ENCODE measurements around the gene HBP1. TPM values are rescaled to one million over a fixed set of nuclear protein-coding genes. Genes with fewer than 3 reads are reported as not detected.
A peak's percentile ranks its signal among the peaks of the same experiment; 100 is the strongest.

Gene HBP1
- total RNA-seq, 2 experiments from 2014 or later: 9.3 to 18.1 TPM

DNA sequence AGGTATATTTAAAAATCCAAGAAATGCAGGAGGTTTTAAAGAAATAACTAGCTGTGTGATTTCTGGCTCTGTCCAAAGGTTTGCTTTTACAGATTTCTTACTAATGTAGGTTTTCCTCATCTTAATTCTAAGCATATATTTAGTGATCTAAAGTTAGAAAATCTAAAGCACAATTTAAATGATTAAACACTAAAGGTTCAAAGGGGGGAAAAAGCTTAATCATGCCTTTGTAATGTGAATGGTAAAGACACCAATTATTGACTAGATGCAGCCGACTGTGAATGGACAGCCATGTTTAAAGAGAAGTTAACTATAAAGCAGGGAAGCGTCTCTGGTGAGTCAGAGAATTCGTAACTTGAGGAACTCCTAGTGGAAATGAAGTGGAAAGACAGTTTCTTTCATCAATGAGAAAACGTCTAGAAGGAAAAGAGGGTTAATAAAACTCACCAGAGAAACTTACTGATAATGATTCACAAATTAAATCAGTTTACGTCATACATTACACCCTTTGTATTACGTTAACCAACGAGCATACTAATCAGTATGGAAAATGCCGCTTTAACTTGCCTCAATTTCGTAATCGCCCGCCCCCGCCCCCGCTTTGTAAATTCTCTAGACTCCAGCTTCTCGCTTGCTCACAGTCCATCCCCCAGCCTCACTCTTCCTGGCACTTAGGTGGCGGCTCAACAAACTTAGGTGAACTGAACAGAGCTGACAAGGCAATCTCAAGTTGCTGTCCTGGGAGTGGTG, 1.1 kb upstream of the HBP1 start:
- H3K9me2 ChIP-seq (ENCODE audit: insufficient read depth, low read length): no peaks in the 10 kb centered on the region
- H3K4me1 ChIP-seq (ENCODE audit: insufficient read depth, low read length, poor library complexity, severe bottlenecking): peaks cover 7% of the 10 kb centered on the region
- peak overlapping the region; percentile 98 for H3K4me2 ChIP-seq (ENCODE audit: low read length)
- no peaks in the 10 kb centered on the region for H3K9me3 ChIP-seq (ENCODE audit: low read length)
- DNase-seq (ENCODE audit: low spot score): peak; percentile 72
- TF ChIP-seq, protein P1, sequence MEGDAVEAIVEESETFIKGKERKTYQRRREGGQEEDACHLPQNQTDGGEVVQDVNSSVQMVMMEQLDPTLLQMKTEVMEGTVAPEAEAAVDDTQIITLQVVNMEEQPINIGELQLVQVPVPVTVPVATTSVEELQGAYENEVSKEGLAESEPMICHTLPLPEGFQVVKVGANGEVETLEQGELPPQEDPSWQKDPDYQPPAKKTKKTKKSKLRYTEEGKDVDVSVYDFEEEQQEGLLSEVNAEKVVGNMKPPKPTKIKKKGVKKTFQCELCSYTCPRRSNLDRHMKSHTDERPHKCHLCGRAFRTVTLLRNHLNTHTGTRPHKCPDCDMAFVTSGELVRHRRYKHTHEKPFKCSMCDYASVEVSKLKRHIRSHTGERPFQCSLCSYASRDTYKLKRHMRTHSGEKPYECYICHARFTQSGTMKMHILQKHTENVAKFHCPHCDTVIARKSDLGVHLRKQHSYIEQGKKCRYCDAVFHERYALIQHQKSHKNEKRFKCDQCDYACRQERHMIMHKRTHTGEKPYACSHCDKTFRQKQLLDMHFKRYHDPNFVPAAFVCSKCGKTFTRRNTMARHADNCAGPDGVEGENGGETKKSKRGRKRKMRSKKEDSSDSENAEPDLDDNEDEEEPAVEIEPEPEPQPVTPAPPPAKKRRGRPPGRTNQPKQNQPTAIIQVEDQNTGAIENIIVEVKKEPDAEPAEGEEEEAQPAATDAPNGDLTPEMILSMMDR (conservative IDR thresholded peaks at IDR 0.05; ENCODE audit: low read length): peak; percentile 70
- no peak for TF ChIP-seq EZH2phosphoT487 (IDR thresholded peaks at IDR 0.05; ENCODE audit: borderline replicate concordance, low read depth, low read length)
- peak overlapping the region; percentile 75 for H3K4me3 ChIP-seq (ENCODE audit: low read depth, low read length, poor library complexity, severe bottlenecking)
- intact Hi-C loops (cut with micrococcal nuclease; ENCODE audit: unreplicated experiment): loop anchor here (1.0 to 10.0 kb wide), 6 partner anchors 75 to 883 kb away; partner anchors contain the start of gene NAMPT
- peak overlapping the region; percentile 97 for H2AFZ ChIP-seq (ENCODE audit: low read length)
- BruUV-seq (replicated peaks): no TSS peak
- peaks cover 27% of the 10 kb centered on the region for H3K79me2 ChIP-seq (ENCODE audit: insufficient read depth, low read depth, low read length)
- 0 out of 2 replicates have a peak, but pooled peaks cover 4% of the 10 kb centered on the region for H3K36me3 ChIP-seq (ENCODE audit: insufficient read depth, low read length)
- POLR2A ChIA-PET: interaction anchor here (0.6 to 1.9 kb wide), 20 partner anchors 14 to 627 kb away, joined by 3 to 9 read pairs (median 4); no protein-coding TSS in a partner anchor
- H3K27ac ChIP-seq (ENCODE audit: low read depth, low read length, poor library complexity, severe bottlenecking): peak overlapping the region; percentile 69
- H4K20me1 ChIP-seq (ENCODE audit: insufficient read depth, low read length): no peaks in the 10 kb centered on the region
- CTCF ChIA-PET (ENCODE audit: unreplicated experiment): interaction anchor here (0.5 to 0.9 kb wide), 3 partner anchors 220 to 1148 kb away, joined by 3 to 9 read pairs (median 3); no protein-coding TSS in a partner anchor

DNA sequence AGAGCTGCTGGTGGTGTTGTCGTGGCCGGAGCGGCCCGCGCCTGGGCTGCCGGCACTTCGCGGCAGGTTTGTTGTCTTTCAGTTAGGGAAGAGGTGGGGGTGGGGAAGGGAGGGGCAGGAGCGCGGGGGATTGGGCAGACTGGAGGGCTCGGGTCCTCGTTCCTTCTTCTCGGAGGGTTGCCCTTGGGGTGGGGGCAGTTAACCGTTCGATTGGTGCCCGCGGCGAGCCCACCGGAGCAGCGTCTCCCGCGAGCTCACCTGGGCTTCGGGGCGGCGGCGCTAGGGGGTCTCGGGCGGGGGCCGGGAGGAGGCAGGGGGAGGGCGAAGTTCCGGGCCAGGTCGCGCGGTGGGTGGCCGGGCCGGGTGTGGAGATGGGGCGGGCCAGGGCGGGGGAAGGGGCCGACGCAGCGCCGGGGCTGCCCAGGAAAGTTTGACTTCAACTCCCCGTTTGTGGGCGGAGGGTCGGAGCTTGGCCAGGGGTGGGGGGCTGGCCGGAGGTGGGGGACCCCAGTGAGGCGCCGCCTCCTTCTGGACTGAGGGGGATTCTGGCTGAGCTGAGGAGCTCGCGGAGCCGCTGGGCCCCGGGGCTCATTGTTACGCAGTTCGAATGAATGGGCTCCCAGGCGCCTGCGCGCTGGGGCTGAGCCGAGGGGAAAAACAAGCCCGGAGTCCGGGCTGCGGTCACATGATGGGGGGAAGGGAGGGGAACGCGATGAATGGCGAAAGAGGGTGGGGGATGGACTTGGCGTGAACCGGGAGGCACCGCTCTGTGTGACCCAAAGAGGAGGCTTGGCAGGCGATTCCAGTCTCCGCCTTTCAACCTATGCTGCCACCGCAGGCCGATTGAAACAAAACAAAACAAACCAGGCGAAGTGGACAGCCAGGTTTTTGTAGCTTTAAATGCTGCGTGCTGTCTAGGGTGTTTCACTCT, 582 bp downstream of the HBP1 start:
- TF ChIP-seq, protein P1 (conservative IDR thresholded peaks at IDR 0.05; ENCODE audit: low read length): peak; percentile 42
- TF ChIP-seq EZH2phosphoT487 (IDR thresholded peaks at IDR 0.05; ENCODE audit: borderline replicate concordance, low read depth, low read length): no peak
- Histone ChIP-seq H3K4me3 (ENCODE audit: low read depth, low read length, poor library complexity, severe bottlenecking) (peak overlapping the region; percentile 80), H3K36me3 (ENCODE audit: insufficient read depth, low read length) (0 out of 2 replicates have a peak, but pooled peaks cover 4% of the 10 kb centered on the region), H3K79me2 (ENCODE audit: insufficient read depth, low read depth, low read length) (peaks cover 42% of the 10 kb centered on the region), H2AFZ (ENCODE audit: low read length) (peak overlapping the region; percentile 87), H3K9me3 (ENCODE audit: low read length) (no peaks in the 10 kb centered on the region), H3K9me2 (ENCODE audit: insufficient read depth, low read length) (no peaks in the 10 kb centered on the region), H3K4me1 (ENCODE audit: insufficient read depth, low read length, poor library complexity, severe bottlenecking) (peaks cover 20% of the 10 kb centered on the region), H4K20me1 (ENCODE audit: insufficient read depth, low read length) (no peaks in the 10 kb centered on the region), H3K27ac (ENCODE audit: low read depth, low read length, poor library complexity, severe bottlenecking) (peak overlapping the region; percentile 70), H3K4me2 (ENCODE audit: low read length) (peak overlapping the region; percentile 93)
- ChIA-PET CTCF (ENCODE audit: unreplicated experiment) (interaction anchor here (0.6 to 0.9 kb wide), 3 partner anchors 104 to 227 kb away, joined by 3 to 5 read pairs (median 4); no protein-coding TSS in a partner anchor), POLR2A (interaction anchor here (0.5 to 2.0 kb wide), 29 partner anchors 8 to 1004 kb away, joined by 3 to 9 read pairs (median 4); no protein-coding TSS in a partner anchor)
- BruUV-seq (replicated peaks): no TSS peak
- peak; percentile 94 for DNase-seq (ENCODE audit: low spot score)
- intact Hi-C loops (cut with micrococcal nuclease; ENCODE audit: unreplicated experiment): loop anchor here (1.0 to 10.0 kb wide), 6 partner anchors 77 to 885 kb away; partner anchors contain the start of genes CBLL1 and NAMPT

All from OCI-LY7 (cell line).